ENCODE data around the gene ZFC3H1.

Gene ZFC3H1

GRCh38 chr12:71684081-71684480, 20.4 kb upstream of the ZFC3H1 start:
- Histone ChIP-seq H3K36me3 (no peaks in the 10 kb centered on the region), H3K9me3 (ENCODE audit: severe bottlenecking) (no peaks in the 10 kb centered on the region), H3K4me3 (ENCODE audit: low read depth, low read length) (no peak overlapping the region), H3K27me3 (ENCODE audit: insufficient read depth, low read depth, severe bottlenecking) (no peaks in the 10 kb centered on the region), H3K27ac (no peak overlapping the region)
- TF ChIP-seq, protein P1, sequence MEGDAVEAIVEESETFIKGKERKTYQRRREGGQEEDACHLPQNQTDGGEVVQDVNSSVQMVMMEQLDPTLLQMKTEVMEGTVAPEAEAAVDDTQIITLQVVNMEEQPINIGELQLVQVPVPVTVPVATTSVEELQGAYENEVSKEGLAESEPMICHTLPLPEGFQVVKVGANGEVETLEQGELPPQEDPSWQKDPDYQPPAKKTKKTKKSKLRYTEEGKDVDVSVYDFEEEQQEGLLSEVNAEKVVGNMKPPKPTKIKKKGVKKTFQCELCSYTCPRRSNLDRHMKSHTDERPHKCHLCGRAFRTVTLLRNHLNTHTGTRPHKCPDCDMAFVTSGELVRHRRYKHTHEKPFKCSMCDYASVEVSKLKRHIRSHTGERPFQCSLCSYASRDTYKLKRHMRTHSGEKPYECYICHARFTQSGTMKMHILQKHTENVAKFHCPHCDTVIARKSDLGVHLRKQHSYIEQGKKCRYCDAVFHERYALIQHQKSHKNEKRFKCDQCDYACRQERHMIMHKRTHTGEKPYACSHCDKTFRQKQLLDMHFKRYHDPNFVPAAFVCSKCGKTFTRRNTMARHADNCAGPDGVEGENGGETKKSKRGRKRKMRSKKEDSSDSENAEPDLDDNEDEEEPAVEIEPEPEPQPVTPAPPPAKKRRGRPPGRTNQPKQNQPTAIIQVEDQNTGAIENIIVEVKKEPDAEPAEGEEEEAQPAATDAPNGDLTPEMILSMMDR (IDR thresholded peaks at IDR 0.05; ENCODE audit: low read depth, low read length): no peak
- no peak for DNase-seq

GRCh38 chr12:71683633-71684032, 20.0 kb upstream of the ZFC3H1 start:
- no peak overlapping the region for H3K4me3 ChIP-seq (ENCODE audit: low read depth, low read length)
- no peak for DNase-seq
- no peaks in the 10 kb centered on the region for H3K9me3 ChIP-seq (ENCODE audit: severe bottlenecking)
- H3K36me3 ChIP-seq: no peaks in the 10 kb centered on the region
- H3K27me3 ChIP-seq (ENCODE audit: insufficient read depth, low read depth, severe bottlenecking): no peaks in the 10 kb centered on the region
- H3K27ac ChIP-seq: no peak overlapping the region
- TF ChIP-seq, protein P1 (IDR thresholded peaks at IDR 0.05; ENCODE audit: low read depth, low read length): no peak

DNA sequence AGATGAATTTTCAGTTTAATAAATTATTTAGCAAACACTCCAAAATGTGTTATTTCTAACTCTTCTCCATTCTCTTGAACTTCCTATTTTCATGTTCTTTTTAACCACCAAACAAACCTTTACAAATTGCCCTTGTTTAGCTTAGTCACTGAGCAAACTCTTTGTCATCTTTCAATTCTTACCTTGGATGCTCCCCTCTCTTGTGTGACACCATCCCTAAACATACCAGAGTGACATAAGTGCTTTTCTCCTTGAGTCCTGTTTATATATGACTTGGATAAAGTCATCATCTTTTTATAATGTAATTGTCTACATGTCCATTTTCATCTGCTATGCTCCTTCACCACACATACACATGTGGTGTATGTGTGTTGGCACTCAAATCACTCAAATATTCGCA, 18.8 kb upstream of the ZFC3H1 start:
- H3K27ac ChIP-seq: no peak overlapping the region
- H3K4me3 ChIP-seq (ENCODE audit: low read depth, low read length): no peak overlapping the region
- H3K36me3 ChIP-seq: no peaks in the 10 kb centered on the region
- no peaks in the 10 kb centered on the region for H3K9me3 ChIP-seq (ENCODE audit: severe bottlenecking)
- TF ChIP-seq, protein P1 (IDR thresholded peaks at IDR 0.05; ENCODE audit: low read depth, low read length): no peak
- no peaks in the 10 kb centered on the region for H3K27me3 ChIP-seq (ENCODE audit: insufficient read depth, low read depth, severe bottlenecking)
- no peak for DNase-seq

- TF ChIP-seq, protein P1 (IDR thresholded peaks at IDR 0.05; ENCODE audit: low read depth, low read length): no peak
- Histone ChIP-seq H3K4me3 (ENCODE audit: low read depth, low read length) (no peak overlapping the region), H3K27me3 (ENCODE audit: insufficient read depth, low read depth, severe bottlenecking) (no peaks in the 10 kb centered on the region), H3K27ac (no peak overlapping the region), H3K36me3 (no peaks in the 10 kb centered on the region), H3K9me3 (ENCODE audit: severe bottlenecking) (no peaks in the 10 kb centered on the region)
- DNase-seq: no peak
These were observed 8.2 kb upstream of the ZFC3H1 start for GRCh38 chr12:71671816-71672215.

DNA sequence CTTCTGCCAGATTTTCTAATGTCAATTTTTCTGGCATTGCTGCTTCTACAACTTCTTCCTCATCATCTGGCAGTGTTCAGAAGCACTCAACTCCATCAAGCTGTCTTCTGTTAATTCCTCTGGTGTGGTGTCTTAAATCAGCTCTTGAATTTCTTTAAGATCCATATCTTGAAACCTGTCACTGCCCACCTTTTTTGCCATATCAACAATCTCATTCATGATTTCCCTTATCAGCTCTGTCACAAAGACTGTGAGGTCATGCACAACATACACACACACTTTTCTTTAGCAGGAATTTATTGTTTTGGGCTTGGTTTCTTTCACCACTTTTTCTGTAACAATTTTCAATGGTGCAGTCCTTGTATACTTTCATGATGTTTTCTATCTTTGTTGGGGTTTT, 7.7 kb upstream of the ZFC3H1 start:
- no peak overlapping the region for H3K27ac ChIP-seq
- DNase-seq: no peak
- TF ChIP-seq, protein P1 (IDR thresholded peaks at IDR 0.05; ENCODE audit: low read depth, low read length): no peak

DNA sequence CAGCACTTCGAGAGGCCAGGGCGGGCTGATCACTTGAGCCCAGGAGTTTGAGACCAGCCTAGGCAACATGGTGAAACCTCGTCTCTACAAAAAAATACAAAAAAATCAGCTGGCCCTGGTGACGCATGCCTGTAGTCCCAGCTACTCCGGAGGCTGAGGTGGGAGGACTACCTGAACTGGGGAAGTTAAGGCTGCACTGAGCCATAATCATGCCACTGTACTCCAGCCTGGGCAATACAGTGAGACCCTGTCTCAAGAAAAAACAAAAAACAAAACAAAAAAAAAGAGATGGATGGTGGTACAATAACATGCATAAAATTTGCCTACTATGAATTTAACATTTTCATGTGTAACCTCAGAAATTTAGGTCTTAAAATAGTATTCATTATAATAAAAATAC, 2.6 kb upstream of the ZFC3H1 start:
- Histone ChIP-seq H3K9me3 (ENCODE audit: severe bottlenecking) (no peaks in the 10 kb centered on the region), H3K27me3 (ENCODE audit: insufficient read depth, low read depth, severe bottlenecking) (no peaks in the 10 kb centered on the region), H3K4me3 (ENCODE audit: low read depth, low read length) (no peak overlapping the region), H3K27ac (no peak overlapping the region), H3K36me3 (no peaks in the 10 kb centered on the region)
- DNase-seq: no peak
- TF ChIP-seq, protein P1 (IDR thresholded peaks at IDR 0.05; ENCODE audit: low read depth, low read length): no peak

More for the DNA sequence above, 7.7 kb upstream of the ZFC3H1 start:
- Histone ChIP-seq H3K4me3 (ENCODE audit: low read depth, low read length) (no peak overlapping the region), H3K27me3 (ENCODE audit: insufficient read depth, low read depth, severe bottlenecking) (no peaks in the 10 kb centered on the region), H3K36me3 (no peaks in the 10 kb centered on the region), H3K9me3 (ENCODE audit: severe bottlenecking) (no peaks in the 10 kb centered on the region)

All from WERI-Rb-1 (cell line).